GM19455 (cell line): ENCODE data around the gene DNA2.
"Not testable (repeated sequence)": the region's sequence is repeated elsewhere in the genome, so short reads cannot be mapped to it uniquely, and the experiment has no call there.

Experiments used
- ATAC-seq: cut with Tn5 transposase; IDR thresholded peaks from one replicate; pipeline ENCODE4 v1.9.1; 2021; ENCODE audit not compliant: unreplicated experiment

Gene DNA2

DNA sequence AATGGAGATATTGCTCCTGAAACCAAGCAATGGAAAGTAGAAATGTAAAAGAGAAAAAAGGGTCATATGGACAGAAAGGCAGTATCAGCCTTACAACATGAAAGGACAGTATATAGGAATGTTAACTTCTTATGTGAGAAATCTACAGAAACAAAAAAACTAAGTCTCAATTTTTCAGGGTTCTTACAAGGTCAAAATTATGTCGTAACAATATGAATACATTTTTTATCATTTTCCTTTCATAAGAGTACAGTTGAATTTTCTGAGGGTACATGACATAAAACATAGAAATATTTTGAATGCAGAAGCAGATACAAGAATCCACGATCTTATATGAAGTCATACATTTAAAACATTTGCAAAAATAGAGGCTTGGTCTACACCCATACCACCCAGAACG, 10.7 kb downstream of the DNA2 start:
- ATAC-seq: no peak

DNA sequence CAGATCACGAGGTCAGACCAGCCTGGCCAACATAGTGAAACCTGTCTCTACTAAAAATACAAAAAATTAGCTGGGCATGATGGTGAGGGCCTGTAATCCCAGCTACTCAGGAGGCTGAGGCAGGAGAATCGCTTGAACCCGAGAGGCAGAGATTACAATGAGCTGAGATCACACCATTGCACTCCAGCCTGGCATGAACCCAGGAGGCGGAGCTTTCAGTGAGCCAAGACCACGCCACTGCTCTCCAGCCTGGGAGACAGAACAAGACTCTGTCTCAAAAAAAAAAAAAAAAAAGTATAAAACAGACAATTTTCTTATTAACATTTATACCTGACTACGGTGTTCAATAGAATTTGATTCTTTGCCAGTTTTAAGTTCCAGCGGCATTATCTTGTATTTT, 22.1 kb downstream of the DNA2 start:
- ATAC-seq: not testable (repeated sequence)

DNA sequence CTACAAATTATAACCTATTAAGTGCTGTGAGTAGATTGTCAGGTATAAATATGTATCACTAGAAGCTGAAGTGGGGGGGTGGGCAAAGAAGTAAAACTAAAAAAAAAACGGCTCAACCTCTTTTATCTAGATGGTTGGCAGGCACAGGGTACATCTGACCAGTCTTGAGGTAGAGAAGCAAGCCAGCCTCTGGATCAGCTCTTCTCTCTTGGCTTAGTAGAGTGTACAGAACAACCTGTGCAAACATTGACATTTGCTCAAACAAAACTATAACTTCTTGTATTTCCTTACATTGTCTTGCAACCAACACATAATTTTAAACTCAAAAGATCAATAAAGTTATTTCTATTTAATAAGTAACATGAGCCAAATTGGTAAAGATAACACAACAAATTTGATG, 25.6 kb downstream of the DNA2 start:
- no peak for ATAC-seq

DNA sequence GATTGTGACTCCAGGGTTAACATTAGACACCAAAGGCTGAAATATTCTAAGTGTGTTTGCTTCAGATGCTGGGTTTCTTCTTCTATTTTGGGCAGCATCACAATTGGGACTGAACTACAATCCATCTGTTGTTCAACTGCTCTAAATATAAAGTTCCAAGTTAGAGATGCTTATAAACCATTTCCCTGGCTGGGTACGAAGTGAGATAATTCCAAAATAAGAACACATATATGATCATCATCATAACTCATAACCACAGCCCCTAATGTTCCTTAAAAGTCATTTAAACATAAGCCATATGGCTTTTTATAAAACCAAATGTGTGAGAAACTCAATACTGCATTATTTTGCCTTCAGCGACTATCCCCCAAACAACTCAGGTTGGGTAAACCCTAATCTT, 28.8 kb downstream of the DNA2 start:
- ATAC-seq: no peak

DNA sequence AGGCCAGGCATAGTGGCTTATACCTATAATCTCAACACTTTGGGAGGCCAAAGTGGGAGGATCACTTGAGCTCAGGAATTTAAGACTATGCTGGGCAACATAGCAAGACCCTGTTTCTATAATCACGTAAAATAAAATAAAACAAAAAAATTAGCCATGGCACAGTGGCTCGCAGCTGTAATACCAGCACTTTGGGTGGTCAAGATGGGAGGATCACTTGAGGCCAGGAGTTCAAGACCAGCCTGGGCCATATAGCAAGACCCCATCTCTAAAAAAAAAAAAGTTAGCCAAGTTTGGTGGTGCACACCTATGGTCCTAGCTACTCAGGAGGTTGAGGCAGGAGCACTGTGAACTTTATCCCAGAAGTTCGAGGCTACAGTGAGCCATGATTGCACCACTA, 30.9 kb downstream of the DNA2 start:
- no peak for ATAC-seq

DNA sequence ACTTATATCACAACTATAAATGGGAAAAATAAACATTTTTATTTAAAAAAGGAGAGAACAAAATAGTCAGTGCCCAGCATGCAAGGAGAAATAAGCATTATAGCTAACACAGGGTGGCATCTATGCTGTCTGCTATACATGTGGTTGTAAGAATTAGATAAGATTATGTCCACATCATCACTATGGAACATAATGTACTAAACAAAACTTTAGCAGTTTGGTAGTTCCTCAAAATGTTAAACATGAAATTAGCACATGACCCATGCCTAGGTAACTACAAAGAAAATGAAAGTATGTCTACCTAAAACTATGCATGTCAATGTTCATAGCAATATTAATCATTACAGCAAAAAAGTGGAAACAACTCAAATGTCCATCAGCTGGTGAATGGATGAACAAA, 36.0 kb downstream of the DNA2 start:
- ATAC-seq: no peak

DNA sequence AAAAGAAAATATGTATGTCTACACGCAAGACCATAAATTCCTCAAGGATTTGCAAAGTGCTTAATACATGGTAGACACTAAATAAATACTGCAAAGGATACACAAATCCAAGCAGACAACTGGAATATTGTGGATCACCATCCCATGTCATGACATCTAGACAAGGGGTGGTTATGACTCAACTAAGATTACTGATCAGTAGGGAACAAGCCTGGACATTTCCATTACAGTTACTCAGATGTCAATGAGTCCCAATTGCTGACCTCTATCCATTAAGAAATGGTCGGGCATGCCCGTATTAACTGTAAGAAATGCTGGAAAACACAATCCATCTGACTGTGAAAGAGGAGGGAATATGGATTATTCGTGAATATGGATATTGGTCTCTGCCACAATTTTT, 37.1 kb downstream of the DNA2 start:
- ATAC-seq: no peak

DNA sequence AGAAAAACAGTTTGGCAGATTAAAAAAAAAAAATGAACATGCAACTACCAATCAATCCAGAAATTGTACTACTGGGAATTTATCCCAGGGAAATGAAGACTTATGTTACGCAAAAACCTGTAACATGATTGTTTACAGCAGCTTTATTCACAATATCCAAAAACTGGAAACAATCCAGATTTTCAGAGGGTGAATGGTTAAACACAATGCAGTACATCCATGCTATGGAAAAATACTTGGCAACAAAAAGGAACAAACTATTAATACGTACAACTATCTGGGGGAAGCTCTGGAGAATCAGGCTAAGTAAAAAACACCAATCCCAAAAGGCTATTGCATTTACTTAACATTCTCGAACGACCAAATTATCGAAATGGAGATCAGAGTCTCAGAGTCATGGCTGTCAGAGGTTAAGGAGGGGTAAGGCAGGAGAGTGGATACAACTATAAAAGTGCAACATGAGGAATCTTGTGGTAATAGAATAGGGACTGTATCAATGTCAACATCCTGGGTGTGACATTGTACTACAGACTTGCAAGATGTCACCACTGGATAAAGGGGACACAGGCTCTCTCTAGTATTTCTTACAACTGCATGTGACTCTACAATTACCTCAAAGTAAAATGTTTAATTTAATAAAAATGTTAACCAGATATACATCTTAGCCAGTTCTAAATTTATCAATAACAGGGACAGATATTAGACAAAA, 43.2 kb downstream of the DNA2 start:
- no peak for ATAC-seq

DNA sequence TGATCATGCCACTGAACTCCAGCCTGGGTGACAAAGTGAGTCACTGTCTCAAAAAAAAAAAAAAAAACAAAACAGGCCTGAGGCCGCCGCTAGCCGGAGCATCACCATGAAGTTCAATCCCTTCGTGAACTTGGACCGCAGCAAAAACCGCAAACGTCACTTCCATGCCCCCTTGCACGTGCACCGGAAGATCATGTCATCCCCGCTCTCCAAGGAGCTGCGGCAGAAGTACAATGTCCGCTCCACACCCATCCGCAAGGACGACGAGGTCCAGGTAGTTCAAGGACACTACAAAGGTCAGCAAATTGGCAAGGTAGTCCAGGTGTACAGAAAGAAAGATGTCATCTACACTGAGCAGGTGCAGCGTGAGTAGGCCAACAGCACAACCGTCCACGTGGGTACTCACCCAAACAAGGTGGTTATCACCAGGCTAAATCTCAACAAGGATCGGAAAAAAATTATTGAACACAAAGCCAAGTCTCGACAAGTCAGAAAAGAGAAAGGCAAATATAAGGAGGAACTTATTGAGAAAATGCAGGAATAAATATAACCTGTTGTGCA, 47.2 kb downstream of the DNA2 start:
- no peak for ATAC-seq

DNA sequence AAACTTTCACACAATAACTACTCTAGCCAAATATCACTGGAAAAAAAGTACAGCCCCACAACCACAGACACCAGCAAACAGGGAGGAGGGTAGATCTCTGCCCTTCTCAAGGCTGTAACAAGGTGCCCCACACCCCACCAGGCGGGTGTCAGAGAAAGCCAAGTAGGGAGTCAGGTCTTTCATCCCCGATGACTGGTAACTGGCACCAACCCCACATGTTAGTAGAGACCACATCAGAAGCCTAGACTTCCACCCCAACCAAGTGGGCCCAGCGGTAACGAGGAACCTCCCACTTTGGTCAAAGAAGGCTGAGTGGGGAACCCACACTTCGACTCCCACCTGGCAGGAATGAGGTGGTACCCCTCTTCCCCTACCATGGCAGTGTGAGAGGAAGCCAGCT, 48.3 kb downstream of the DNA2 start:
- no peak for ATAC-seq

DNA sequence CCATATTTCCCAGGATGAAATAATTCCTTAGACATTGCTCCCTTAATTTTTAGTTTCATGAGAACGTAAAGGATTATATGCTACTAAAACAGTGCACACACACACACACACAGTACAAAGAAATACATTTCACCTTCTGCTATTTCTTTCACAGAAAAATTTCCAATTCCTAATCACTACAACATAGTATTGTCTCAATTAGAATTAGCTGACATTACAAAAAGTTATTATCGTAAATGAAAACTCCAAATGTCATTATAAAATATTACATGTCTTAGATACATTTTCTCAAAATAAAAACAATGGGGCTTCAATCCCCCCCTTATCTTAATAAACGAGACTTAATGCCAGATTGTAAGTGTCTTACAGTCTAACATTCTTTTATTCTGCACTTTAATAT, 52.4 kb downstream of the DNA2 start:
- no peak for ATAC-seq

DNA sequence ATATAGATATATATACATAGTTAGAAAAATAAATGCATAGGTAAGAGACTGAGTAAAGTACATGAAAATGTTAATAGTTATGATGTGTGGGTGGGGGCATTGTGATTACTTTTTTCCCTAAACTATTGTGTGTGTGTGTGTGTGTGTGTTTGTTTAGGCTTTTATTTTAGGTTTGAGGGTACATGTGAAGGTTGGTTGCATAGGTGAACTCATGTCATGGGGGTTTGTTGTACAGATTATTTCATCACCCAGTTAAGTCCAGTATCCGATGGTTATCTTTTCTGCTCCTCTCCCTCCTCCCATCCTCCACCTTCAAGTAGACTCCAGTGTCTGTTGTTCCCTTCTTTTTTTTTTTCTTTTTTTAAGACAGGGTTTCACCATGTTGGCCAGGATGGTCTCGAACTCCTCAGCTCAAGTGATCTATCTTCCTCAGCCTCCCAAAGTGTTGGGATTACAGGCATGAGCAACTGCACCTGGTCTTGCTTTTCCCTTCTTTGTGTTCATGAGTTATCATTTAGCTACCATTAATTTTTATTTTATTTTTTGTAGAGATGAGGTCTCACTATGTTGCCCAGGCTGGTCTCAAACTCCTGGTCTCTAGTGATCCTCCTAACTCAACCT, 62.8 kb downstream of the DNA2 start:
- ATAC-seq: no peak

DNA sequence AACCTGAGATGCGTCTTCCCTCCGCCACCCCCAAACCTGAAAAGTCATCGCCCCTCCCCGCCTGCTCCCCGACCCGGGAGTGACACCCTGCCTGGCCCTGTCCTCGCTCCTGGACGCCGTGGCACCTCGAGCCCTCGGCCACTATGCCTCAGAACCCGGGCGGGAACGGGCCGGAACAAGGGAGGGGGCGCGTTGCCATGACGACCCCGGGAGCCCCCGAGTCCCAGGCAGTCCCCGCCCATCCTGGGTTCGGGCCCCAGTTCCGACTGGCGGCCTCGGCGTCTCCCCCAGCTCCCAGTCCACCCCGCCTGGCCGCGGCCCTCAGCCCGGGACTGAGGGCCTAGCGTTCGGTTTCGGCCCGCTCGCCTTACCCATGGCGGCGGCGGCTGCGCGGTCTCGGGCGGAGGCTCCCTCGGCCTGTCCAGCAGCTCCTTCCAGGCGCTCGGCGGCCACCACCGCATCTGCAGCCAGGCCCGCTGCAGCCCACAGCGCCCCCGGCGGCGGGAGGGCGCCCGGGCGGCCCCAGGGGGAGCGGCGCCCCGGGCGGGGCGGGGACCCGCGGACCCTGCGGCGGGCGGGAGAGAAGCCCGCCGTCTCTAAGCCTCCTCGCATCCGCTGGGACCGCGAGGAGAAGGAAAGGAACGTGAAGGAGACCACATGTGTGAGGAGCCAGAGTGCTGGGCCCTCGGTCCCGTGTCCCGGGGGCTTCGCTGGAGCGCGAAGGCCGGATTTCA, 64.8 kb downstream of the DNA2 start, which contains the start of gene RUFY2:
Gene RUFY2, minus strand, starts transcription at position 463 of the 734 bp plus-strand sequence. Its CDS starts 88 bp downstream, at position 375.
- peak; percentile 96 for ATAC-seq

DNA sequence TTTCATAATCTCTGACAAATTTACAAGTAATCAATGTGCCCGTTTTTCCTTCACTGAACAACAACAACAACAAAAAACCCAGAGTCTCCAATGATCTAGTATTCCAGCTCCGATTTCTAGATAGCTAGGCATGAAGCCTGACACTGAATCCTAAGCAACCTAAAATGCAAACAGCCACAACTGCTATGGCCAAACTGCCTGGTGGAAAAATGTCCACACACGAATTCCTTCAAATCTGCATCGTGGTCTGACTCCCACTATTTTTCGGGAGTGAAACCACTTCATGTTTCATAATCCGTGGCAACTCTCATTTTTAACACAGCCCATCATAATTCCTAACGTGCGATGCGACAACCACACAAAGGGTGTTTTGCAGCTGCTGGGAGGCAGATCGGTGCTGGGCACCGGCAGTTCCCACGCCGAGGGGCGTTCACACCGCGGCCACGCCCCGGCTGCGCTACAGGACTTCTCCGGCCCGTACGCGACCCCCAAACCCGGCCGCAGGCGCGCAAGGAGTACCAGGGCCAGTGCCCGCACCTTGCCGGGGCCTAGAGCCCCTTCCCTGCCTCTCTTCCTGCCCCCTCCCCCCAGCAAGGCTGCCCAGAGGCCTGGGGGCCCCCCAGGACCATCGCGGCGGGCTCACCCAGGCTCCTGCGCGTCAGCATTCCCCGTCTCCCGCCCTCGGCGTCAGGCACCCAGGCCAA, 65.5 kb downstream of the DNA2 start:
- ATAC-seq: peak; percentile 40

DNA sequence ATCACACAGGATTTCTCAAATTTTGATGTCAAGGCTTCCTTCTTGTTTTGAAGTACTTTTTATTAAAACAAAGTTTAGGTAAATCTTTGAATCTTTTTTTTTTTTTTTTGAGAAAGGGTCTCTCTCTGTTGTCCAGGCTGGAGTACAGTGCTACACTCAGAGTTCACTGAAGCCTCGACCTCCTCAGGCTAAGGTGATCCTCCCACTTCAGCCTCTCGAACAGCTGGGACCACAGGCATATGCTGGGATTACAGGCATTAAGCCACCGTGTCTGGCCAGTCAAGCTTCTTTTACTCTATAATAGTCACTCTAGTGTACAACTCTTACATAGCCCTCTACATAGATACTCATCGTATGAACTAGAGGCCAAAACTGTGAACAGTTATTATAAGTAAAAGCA, 68.1 kb downstream of the DNA2 start:
- ATAC-seq: no peak

DNA sequence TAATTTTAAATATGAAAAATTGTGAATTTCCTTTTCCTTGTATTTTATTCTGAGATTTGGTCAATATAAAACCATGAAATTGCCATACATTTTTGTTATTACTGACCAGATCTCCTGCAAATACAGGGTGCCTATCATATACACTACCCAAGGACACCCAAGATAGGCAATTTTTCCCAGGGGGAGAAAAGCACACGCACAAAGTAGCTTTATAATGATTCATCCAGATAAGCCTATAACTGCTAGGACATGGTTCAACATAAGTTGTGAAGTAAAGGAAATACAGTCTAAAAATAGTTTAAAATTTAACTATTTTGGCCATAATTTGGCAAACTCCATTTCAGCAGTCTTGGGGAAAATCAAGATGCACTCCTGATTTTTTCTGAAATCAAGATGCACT, 69.5 kb downstream of the DNA2 start:
- ATAC-seq: no peak

DNA sequence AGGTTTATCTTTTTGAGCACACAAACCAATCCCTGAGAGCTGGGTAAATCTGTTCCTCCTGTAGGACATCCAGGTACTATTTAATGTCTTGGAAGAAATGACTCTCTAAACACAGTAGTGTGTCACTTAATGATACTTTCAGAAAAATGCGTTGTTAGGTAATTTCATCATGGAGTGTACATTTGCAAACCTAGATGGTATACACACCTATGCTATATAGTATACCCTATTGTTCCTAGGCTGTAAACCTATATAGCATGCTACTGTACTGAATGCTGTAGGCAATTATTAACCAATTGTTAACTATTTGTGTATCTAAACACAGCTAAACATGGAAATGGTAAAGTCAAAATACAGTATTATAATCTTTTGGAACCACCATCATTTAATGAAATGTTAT, 74.8 kb downstream of the DNA2 start:
- no peak for ATAC-seq

DNA sequence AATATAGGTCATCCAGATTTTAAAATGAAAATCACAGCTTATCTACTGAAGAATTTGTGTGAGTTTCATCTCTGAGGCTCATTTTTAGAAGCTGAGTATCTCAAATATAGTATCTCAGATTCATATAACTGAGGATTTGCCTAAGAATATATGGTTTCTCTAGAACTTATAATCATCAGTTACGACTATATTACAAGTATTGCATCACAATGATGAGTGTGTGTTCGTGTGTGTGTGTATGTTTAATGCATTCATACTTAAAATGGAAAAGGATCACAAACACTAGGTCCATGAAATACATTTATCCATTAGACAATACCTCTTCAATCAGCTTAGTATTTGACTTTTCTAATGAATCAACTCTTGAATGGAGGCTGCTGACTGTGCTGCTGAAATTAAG, 86.0 kb downstream of the DNA2 start:
- ATAC-seq: no peak

DNA sequence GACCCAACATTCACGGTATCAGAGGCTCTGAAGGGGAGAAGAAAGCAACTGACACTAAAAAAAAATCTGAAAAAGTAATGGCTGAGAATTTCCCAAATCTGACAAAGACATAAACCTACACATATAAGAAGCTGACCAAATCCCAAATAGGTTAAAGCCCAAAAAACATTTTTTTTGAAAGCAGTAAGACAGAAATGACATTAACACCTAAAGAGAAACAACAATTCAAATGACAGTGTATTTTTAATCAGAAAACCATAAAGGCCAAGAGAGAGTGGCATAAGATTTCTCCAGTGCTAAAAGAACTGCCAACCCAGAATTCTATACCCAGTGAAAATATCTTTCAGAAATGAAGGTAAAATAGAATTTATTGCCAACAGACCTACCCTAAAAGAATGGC, 100.2 kb downstream of the DNA2 start:
- no peak for ATAC-seq

DNA sequence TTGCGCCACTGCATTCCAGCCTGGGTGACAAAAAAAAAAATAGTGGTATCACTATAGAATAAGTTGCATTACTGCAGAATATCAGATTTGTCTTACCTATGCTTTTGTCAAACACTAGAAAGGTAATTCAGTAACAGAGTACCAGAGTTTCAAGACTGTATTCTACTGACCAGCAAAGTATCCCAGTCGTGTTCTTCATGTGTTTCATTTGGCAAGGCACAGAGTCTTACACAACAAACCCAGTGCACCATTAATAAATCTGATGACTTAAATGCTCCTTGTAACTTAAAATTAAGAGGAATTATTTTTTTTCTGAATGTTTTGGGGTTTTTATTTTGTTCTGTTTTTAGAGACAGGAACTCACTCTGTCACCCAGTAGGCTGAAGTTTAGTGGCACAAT, 104.7 kb downstream of the DNA2 start:
- ATAC-seq: no peak

DNA sequence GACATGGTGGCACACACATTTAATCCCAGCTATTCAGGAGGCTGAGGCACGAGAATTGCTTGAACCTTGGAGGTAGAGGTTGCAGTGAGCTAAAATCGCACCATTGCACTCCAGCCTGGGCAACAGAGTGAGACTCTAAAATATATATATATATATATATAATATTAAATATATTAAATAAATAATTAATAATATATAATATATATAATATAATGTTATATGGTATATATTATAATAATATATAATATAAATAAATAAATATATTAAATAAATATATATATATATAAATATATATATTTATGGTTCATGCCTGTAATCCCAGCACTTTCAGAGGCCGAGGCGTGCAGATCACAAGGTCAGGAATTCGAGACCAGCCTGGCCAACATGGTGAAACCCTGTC, 105.2 kb downstream of the DNA2 start:
- no peak for ATAC-seq
